ENCODE results near the gene RAD51B. TPM values are rescaled to one million over a fixed set of nuclear protein-coding genes. Genes with fewer than 3 reads are reported as not detected.

Gene RAD51B
- total RNA-seq, 4 donors from 2014 or later: 6.2 to 39.9 (median 12.9) TPM

- 67 to 74% methylated on average over 1 to 2 of the region's 3 CpGs for WGBS, 2 donors
- peaks cover 0 to 30% (median 9%) of the 10 kb centered on the region in 3 donors for H3K4me1 ChIP-seq
- no peak for DNase-seq
- peaks cover 0 to 12% (median 0%) of the 10 kb centered on the region in 3 donors for H3K9me3 ChIP-seq
- H3K27ac ChIP-seq: peak overlapping the region in 3 of 4 donors; percentile 31 to 74 (median 62)
- intact Hi-C loops (cut with DNase I): no loop called here
- TF ChIP-seq POLR2A (IDR thresholded peaks at IDR 0.05) (no peak), CTCF (IDR thresholded peaks at IDR 0.05) (no peak)
- H3K36me3 ChIP-seq: no peaks in the 10 kb centered on the region
- no peak overlapping the region for H3K4me3 ChIP-seq
- no peaks in the 10 kb centered on the region for H3K27me3 ChIP-seq
These were observed 255.3 kb downstream of the RAD51B start for GRCh38 chr14:68074765-68075381.

GRCh38 chr14:68075382-68076029, 255.9 kb downstream of the RAD51B start:
- Histone ChIP-seq H3K4me1 (peaks cover 0 to 30% (median 9%) of the 10 kb centered on the region in 3 donors), H3K9me3 (peaks cover 0 to 7% (median 0%) of the 10 kb centered on the region in 3 donors), H3K36me3 (no peaks in the 10 kb centered on the region), H3K27ac (peak overlapping the region in 3 of 4 donors; percentile 31 to 74 (median 62)), H3K4me3 (no peak overlapping the region), H3K27me3 (no peaks in the 10 kb centered on the region)
- intact Hi-C loops (cut with DNase I): no loop called here
- WGBS, 2 donors: 92 to 94% methylated on average over 3 to 4 of the region's 5 CpGs
- no peak for DNase-seq
- no peak for TF ChIP-seq POLR2A (IDR thresholded peaks at IDR 0.05)
- no peak for TF ChIP-seq CTCF (IDR thresholded peaks at IDR 0.05)

GRCh38 chr14:68076451-68076850, 256.9 kb downstream of the RAD51B start:
- WGBS, 2 donors: 41 to 68% methylated on average over 1 of the region's 1 CpG
- Histone ChIP-seq H3K27ac (peak overlapping the region in 3 of 4 donors; percentile 16 to 74 (median 62)), H3K27me3 (no peaks in the 10 kb centered on the region), H3K36me3 (no peaks in the 10 kb centered on the region), H3K9me3 (peaks cover 0 to 6% (median 0%) of the 10 kb centered on the region in 3 donors), H3K4me1 (peaks cover 0 to 30% (median 9%) of the 10 kb centered on the region in 3 donors), H3K4me3 (no peak overlapping the region)
- intact Hi-C loops (cut with DNase I): no loop called here
- DNase-seq: no peak
- TF ChIP-seq POLR2A (IDR thresholded peaks at IDR 0.05): no peak
- TF ChIP-seq CTCF (IDR thresholded peaks at IDR 0.05): no peak

GRCh38 chr14:68079941-68080697, 260.5 kb downstream of the RAD51B start:
- no peak for DNase-seq
- intact Hi-C loops (cut with DNase I): no loop called here
- H3K9me3 ChIP-seq: no peaks in the 10 kb centered on the region
- TF ChIP-seq CTCF (IDR thresholded peaks at IDR 0.05) (no peak), POLR2A (IDR thresholded peaks at IDR 0.05) (no peak)
- H3K4me3 ChIP-seq: no peak overlapping the region
- H3K27ac ChIP-seq: no peak overlapping the region
- no peaks in the 10 kb centered on the region for H3K36me3 ChIP-seq
- peaks cover 0 to 21% (median 7%) of the 10 kb centered on the region in 3 donors for H3K4me1 ChIP-seq
- no peaks in the 10 kb centered on the region for H3K27me3 ChIP-seq

GRCh38 chr14:68081489-68081888, 261.9 kb downstream of the RAD51B start:
- intact Hi-C loops (cut with DNase I): no loop called here
- no peaks in the 10 kb centered on the region for H3K9me3 ChIP-seq
- no peaks in the 10 kb centered on the region for H3K36me3 ChIP-seq
- no peak overlapping the region for H3K27ac ChIP-seq
- no peak for DNase-seq
- H3K4me3 ChIP-seq: no peak overlapping the region
- TF ChIP-seq CTCF (IDR thresholded peaks at IDR 0.05): no peak
- WGBS, 2 donors: 59 to 67% methylated on average over 5 of the region's 5 CpGs
- no peaks in the 10 kb centered on the region for H3K27me3 ChIP-seq
- peaks cover 0 to 8% (median 3%) of the 10 kb centered on the region in 3 donors for H3K4me1 ChIP-seq
